HFF-Myc (cell line): ENCODE results near the gene STK25.

Experiments used
- DNase-seq: peaks from one replicate; pipeline ENCODE4 v3.0.0-alpha.2; 2011; ENCODE audit warnings: low read depth; ENCODE audit errors: extremely low read depth
- H3K4me3 ChIP-seq: replicated peaks from 2 replicates; pipeline ENCODE4 v1.5.1; 2011; ENCODE audit warnings: low read depth, mild to moderate bottlenecking, control low read depth, low read length
- TF ChIP-seq, protein P1 (sequence below): IDR thresholded peaks from 2 replicates; pipeline ENCODE4 v1.5.1; 2012; ENCODE audit warnings: mild to moderate bottlenecking, low read depth, low read length, control low read depth; ENCODE audit errors: missing control alignments

The STK25 gene

DNA sequence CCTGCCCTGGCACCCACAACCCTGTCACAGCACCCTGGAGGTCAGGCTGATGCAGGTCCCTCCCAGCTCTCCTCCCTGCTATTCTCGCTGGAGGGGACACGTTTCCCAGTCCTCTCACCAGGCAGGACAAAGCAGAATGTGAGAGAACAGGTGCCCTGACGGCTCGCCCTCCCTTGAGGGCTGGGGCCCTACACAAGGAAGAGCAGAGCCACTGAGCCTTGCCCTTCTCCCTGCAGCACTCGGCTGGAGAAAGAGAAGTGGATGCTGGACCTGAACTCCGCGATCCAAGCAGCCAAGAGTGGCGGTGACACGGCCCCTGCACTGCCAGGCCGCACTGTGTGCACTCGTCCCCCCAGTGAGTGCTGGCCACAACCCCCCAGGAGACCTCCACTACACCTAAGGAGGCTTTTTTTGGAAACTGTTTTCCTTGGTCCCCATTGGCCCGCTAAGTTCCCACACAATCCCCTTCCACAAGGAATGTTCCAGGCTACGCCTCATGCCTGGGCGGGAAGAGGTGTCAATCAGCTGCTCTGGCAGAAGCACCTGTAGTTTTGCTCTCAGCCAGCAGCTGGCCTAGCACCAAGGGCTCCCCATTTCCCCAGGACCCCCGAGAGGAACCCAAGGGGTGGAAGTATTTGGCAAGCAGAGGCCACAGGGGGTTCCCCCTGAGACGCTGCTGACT, 17.4 kb downstream of the STK25 start:
- no peak for DNase-seq
- TF ChIP-seq, protein P1, sequence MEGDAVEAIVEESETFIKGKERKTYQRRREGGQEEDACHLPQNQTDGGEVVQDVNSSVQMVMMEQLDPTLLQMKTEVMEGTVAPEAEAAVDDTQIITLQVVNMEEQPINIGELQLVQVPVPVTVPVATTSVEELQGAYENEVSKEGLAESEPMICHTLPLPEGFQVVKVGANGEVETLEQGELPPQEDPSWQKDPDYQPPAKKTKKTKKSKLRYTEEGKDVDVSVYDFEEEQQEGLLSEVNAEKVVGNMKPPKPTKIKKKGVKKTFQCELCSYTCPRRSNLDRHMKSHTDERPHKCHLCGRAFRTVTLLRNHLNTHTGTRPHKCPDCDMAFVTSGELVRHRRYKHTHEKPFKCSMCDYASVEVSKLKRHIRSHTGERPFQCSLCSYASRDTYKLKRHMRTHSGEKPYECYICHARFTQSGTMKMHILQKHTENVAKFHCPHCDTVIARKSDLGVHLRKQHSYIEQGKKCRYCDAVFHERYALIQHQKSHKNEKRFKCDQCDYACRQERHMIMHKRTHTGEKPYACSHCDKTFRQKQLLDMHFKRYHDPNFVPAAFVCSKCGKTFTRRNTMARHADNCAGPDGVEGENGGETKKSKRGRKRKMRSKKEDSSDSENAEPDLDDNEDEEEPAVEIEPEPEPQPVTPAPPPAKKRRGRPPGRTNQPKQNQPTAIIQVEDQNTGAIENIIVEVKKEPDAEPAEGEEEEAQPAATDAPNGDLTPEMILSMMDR = no peak
- H3K4me3 ChIP-seq = no peak overlapping the region

DNA sequence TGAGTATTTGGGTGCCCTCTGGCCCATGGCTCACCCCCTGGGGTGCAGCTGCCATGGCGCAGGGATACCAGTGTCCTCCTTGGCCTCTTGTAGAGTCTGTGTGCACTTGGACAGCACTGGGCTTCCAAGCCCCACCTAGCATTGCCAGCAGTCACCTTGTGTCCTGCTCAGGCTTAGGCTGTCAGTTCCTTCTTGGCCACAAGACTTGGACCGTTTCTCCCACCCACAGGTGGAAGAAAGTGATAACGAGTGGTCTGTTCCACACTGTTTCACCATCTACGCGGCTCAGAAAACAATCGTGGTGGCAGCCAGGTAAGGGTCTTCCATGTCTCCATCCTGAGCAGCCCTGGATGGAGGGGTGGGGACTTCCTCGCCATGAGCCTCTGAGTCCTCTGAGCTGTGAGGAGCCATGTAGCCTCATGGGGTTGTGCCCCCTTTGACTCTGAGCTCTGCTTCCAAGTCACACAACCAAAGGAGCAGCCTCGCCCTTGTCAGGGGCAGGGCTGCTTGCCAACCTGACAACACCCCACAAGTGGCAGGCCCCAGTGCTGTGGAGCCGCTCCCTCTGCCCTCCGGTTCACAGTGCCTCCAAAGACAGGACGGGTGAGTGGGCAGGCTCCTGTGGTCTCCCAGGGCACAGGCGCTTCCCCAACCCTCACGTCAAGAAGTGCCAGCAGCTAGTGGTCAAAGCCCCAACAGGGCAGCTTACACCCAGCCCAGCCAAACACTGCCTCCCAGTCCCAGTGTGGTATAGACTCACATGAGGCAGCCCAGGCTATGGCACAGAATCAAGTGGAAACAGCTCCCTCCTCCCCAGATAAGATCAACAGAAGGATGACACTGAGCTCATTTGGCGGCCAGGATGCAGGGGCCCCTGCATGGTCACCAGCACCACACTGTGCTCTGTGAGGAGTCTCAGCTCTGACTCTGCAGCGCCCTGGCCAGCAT, 18.4 kb downstream of the STK25 start:
- TF ChIP-seq, protein P1 = no peak
- no peak for DNase-seq
- H3K4me3 ChIP-seq = no peak overlapping the region

DNA sequence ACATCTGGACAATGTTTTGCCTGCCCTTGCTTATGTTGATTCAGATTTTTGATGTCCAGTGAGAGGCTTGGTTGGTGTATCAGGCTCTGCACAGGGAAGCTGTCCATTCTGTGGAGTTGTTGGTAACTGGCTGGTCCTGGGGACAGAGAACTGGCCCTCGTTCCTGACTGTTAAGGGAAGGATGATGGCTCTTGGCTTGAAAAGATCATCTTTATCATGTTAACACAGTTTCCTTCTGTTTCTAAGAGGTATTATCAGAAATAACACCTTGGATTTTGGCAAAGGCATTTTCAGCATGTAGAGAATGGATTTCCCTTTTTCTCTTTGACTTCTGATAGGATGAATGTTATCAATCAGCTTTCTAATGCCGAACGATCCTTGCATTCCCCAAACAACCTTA, 19.3 kb downstream of the STK25 start:
- no peak overlapping the region for H3K4me3 ChIP-seq
- DNase-seq = no peak
- TF ChIP-seq, protein P1 = no peak

DNA sequence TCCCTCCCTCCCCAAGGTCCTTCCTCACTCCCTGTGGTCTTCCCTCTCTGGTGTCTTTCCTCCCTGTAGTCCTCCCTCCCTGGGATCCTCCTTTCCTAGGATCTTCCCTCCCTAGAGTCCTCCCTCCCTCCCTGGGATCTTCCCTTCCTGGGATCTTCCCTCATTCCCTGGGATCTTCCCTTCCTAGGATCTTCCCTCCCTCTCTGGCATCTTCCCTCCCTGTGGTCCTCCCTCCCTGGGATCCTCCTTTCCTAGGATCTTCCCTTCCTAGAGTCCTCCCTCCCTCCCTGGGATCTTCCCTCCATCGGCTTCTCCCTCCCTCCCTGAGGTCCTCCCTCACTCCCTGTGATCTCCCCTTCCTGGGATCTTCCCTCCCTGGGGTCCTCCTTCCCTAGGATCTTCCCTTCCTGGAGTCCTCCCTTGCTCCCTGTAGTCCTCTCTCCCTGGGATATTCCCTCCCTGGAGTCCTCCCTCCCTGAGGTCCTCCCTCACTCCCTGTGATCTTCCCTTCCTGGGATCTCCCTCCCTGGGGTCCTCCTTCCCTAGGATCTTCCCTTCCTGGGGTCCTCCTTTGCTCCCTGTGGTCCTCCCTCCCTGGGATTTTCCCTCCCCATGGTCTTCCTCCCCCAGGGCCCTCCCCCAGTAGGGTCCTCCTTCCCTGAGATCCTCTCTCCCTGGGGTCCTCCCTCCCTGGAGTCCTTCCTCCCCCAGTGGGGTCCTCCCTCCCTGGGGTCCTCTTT, 23.0 kb downstream of the STK25 start:
- DNase-seq = no peak
- TF ChIP-seq, protein P1 = no peak

DNA sequence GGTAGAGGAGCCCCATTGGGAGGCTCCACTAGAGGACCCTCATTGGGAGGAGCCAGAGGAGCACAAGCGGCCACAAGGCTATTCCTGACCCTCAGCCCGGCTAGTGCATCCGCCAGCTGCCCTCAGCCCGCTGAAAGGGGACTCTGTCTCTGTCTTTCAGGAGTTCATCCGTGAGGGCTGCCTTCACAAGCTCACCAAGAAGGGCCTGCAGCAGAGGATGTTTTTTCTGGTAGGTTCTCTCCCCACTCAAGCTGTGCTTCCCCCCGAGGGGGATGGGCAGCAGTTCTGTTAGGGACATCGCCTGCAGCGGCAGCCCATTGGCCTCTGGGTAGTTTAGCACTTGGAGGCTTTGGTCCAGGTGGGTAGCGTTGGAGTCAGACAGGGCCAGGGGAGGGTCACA, 25.1 kb downstream of the STK25 start:
- TF ChIP-seq, protein P1 = no peak
- no peak overlapping the region for H3K4me3 ChIP-seq
- no peak for DNase-seq

More for the DNA sequence above, 23.0 kb downstream of the STK25 start:
- no peak overlapping the region for H3K4me3 ChIP-seq

DNA sequence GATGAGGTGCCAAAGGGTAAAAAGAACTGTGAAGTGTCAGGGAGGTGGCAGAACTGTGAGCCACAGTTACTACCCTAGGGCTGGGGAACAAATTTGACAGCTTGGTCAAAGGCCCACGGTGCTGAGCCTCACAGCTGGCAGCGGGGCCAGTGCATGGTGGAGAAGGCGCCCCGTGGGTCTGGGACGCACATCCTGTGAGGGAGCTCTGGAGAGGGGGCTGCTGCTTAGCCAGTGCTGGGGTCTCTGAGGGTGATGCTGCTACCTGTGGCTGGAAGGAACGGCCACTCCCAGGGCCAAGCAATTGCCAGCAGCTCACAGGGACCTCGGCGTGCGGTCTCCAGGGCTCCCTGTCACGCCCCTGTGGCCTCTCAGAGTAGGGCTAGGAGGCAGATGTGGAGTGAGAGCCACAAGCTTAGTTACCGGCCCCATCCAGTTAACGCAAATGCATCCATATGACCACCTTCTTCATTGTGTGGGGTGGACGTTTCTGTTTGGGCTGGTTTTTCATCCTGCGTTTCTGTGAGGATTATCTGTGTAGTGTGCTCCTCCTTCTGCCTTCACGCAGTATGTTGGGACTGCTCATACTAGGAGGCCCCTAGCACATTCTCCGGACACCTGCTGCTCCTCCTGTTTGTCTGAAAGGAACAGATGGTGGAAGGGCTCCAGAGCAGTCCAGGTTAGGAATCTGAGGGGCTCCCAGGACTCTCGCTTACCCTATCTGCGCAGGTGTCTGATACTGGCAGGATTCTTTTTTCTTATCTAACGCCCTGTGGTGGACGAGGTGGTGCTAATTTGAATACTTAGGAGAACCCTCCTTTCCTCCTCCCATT, 26.0 kb downstream of the STK25 start:
- H3K4me3 ChIP-seq = no peak overlapping the region
- TF ChIP-seq, protein P1 = no peak
- no peak for DNase-seq
